GM12872 (cell line): ENCODE measurements around the gene GHRH.

ENCODE experiments used
- CTCF ChIP-seq: IDR thresholded peaks from 3 replicates; pipeline ENCODE4 v1.5.1; 2011; ENCODE audit warnings: low read depth, mild to moderate bottlenecking, low read length, moderate library complexity; ENCODE audit not compliant: insufficient read depth

Gene GHRH

GRCh38 chr20:37267667-37268313 lies 6.2 kb upstream of the GHRH start:
- no peak for TF ChIP-seq CTCF

DNA sequence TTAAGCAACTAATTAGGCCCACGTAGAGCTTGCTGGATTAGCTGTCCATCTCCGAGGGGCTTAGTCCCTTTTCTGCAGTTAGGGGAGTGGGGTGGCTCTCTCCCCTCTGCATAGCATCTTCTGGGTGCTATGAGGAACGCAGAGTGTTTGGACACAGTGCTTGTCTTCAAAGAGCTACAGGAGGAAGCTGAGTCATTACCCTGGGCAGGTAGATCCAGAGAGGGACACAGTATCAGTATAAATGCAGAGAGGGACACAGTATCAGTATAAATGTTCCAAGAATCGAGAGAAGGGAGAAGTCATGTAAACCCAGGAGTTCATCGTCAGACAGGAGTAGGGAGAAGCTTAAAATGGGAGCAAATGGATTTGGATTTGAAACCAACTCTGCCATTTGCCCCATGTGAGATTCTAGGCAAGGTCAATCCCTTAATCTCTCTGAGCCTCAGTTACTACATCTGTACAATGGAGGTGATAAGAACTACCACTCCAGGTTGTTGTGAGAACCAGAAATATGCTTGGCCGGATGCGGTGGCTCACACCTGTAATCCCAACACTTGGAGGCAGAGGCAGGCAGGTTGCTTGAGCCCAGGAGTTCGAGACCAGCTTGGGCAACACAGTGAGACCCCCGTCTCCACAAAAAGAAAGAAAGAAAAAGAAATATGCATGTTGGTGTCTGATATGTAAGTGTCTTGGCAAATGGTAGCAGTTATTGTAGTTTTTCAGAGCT lies 5.5 kb upstream of the GHRH start:
- TF ChIP-seq CTCF = no peak

DNA sequence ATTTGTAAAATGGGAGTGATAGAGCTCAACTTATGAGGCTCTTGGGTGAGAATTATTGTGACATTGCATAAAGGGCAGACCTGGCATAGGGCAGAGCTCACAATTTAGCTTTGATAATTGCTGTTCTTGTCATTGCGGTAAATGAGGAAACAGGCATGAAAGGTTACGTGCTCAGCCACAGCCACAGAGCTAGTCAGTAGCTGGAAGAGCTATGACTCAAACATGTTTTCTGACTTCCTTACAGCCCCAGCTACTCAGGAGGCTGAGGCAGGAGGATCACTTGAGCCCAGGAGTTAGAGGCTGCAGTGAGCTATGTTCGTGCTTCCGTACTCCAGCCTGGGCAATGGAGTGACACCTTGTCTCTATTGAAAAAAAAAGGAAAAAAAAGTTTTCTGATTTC lies 3.5 kb upstream of the GHRH start:
- TF ChIP-seq CTCF = no peak

DNA sequence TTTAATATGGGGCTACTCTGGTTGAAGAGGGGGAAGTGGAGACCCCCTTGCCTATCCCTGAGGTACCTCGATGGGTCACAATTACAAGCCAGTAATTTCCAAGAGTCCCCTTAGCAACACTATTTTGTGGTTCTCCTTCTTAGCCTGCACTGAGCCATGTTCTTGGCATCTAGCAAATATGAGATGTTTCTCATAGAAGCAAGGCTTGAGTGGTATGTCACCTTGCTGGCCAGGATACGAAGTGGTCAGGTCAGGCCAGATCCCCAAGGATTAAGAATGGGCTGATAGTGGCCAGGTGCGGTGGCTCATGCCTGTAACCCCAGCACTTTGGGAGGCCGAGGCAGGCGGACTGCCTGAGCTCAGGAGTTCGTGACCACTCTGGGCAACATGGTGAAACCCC lies 2.1 kb upstream of the GHRH start:
- TF ChIP-seq CTCF = no peak

GRCh38 chr20:37262505-37262904 lies 891 bp upstream of the GHRH start:
- no peak for TF ChIP-seq CTCF

DNA sequence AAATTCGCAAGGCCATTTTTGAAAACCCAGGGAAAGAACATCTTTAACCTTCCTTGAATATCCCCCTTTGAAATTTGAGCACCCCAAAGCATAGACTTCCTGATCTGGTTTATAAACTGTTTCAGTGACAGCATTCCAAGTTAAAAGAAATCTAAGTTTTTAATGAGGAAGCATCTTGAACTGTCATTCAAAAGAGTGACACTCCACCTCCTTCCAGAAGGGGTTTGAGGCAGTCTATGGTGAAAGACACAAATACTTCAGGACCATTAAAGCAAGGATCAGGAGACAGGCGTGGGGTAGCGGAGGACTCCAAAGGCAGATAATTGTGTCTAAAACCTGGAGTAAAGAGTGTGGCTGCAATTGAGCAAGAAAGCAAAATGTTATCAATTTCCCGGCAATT lies 691 bp downstream of the GHRH start:
- no peak for TF ChIP-seq CTCF

GRCh38 chr20:37259865-37260264 lies 1.7 kb downstream of the GHRH start:
- TF ChIP-seq CTCF = no peak
